Activated effector memory CD4-positive, alpha-beta T cell treated with anti-CD3 and anti-CD28 coated beads, Interleukin-2, amount 50 U/mL, for 16 hours (primary cell): ENCODE measurements around the gene PSG2.
"Not testable (repeated sequence)": the region's sequence is repeated elsewhere in the genome, so short reads cannot be mapped to it uniquely, and the experiment has no call there.

Experiments
- DNase-seq: peaks from one replicate; pipeline ENCODE4 v3.0.0-alpha.2; 2020

Gene PSG2

DNA sequence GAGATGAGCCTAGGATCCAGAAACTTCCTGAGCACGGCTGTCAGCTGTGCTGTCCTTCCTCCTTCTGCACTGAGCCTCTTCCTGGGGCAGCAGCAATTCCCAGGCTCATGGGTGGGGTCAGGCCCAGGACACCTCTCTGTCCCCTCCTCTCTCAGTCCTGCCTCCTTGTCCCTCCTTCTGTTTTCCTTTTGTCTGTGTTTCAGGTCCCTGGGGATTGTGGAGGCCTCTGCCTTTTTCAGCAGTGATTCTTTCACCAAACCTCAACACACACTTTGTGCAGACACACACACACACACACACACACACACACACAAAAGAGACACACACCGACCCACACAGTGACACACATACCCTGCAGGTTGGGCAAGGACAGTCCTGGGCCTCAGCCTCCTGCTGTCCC is at the start of gene PSG2:
TSS of gene PSG2 (minus strand) at position 101 of the 400 bp plus-strand sequence. CDS start 132 bp downstream, outside the sequence.
- DNase-seq = not testable (repeated sequence)

GRCh38 chr19:43131281-43131842 is 48.9 kb upstream of the PSG2 start:
- not testable (repeated sequence) for DNase-seq

GRCh38 chr19:43129197-43129596 is 46.7 kb upstream of the PSG2 start:
- DNase-seq = not testable (repeated sequence)

GRCh38 chr19:43127336-43127735 is 44.8 kb upstream of the PSG2 start:
- not testable (repeated sequence) for DNase-seq

DNA sequence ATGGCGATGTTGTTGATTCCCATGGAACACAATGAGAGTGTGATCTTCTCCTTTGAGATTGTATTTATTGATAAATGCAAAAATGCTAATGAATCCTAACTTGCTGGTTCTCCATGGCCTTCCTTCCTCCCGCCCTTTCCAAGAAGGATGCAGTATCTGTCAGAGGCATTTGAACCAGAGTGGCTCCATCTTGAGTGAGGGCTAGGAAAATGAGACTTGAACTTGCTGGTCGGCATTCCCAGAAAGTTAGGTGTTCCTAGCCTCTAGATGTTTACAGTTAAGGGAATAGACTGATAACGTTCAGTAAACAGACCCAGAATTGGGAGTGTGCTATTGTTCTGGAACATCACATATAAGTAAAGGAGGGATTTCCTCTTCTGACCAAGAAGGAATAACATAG is 44.2 kb upstream of the PSG2 start:
- no peak for DNase-seq

DNA sequence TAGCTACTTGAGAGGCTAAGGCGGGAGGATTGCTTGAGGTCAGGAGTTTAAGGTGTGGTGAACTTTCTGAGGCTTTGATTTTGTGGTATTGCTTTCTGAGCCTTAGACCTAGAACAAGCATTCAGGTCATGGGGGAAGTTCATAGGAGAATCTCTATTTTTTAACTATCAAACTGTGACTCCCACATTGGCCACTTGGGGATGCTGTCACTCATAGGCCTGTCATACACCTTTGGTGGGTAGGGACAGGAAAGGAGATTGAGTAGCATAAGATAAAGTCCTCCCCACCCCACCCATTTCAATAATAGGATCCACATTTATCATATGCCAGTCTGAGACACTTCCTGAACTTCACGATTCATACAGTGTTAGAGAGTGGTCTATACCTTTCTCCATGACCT is 41.9 kb upstream of the PSG2 start:
- DNase-seq = no peak

DNA sequence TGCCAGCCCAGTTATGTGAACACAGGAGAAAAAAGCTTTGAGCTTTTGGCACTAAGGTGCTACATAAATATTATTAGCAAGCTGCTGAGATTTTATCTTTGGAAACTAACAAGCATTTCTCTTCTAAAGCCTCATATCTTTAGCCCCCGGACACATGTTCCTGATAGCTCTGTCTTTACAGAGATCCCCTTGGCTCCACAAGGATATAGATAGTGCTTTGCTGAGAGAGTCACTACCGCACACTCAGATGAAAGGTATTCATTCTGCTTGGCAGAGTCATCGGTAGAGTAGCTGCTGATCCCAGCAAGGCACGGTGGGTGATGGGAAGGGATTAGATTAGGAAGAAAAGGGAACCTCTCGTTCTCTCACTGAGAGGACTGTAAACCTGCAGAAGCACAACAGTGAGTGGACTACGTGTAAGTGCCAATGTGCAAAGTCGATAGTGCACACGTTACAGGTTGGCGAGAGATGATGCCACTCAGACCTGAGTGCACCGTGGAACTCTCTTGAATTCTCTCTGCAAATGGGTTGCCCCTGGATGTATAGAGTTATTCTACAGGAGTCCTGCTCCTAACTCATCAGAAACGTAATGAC is 38.0 kb upstream of the PSG2 start:
- not testable (repeated sequence) for DNase-seq

DNA sequence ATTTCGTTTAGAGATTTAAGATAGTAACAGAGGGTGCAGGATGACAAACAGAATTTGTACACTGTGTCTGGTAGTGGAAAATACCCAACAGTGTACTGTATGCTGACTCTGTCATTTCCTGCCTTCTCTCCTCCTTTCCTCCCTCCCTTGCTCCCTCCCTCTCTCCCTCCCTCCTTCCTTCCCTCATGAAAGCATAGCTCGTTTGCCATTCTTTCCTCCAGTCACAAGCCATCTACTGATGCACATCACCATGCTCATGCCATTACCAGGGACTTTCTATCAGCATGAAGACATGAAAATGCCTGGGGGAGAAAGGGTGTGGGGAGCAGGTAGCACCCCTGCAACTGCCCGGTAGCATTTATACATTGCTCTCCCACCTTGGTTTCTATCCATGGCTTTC is 37.0 kb upstream of the PSG2 start:
- DNase-seq = not testable (repeated sequence)

- not testable (repeated sequence) for DNase-seq
Measured at GRCh38 chr19:43116421-43116820, 33.9 kb upstream of the PSG2 start.

DNA sequence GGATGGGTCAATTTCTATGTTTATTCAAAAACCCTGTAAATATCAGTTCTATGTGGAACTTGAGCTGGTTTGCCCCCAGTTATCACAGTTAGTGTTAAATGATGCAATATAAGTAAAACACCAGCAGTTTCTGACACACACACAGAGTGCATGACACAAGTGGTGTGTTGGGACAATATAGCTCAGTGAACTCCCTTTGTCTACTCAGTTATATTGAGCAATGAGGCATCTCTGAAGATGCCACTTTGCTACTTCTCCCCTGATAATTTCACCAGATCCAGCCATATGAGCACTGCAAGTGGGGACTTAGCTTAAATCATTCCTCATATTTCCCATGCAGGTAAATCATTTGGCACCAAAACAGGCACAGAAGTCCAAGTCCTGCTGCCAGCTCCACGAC is 33.0 kb upstream of the PSG2 start:
- not testable (repeated sequence) for DNase-seq

GRCh38 chr19:43115064-43115463 is 32.6 kb upstream of the PSG2 start:
- DNase-seq = not testable (repeated sequence)

DNA sequence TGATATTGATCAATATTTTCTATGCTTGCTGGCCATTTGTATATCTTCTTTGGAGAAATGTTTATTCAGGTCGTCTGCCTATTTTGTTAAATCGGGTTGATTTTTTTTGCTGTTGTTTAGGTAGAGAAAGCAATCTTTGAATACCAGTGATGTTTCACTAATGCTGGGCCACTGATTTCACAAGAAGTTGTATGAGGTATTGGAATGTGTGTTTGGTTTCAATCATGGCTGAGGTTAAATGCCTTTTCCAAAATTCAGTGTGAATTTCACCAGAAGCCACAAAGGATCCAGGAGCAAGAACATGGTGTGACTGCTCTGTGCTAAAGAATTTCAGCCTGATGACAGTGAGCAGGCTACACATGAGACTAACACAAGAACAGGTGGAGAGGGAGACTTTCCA is 32.1 kb upstream of the PSG2 start:
- not testable (repeated sequence) for DNase-seq

DNA sequence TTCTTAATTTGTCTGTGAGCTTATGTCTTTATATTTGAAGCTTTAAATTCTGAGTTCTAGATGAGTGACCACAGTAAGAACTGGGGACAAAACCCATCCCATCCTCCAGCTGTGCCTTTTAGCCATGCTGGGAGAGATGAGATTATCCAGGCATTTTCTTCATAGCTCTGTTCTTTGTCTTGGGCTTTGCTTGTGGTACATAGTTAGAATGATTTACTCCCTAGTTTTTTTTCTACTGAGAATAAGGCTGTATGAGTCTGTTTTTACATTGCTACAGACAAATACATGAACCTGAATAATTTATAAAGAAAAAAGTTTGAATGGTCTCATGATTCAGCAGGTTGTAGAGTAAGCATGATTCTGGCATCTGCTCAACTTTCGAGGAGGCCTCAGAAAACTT is 24.9 kb upstream of the PSG2 start:
- DNase-seq = not testable (repeated sequence)

GRCh38 chr19:43105496-43105895 is 23.0 kb upstream of the PSG2 start:
- no peak for DNase-seq

DNA sequence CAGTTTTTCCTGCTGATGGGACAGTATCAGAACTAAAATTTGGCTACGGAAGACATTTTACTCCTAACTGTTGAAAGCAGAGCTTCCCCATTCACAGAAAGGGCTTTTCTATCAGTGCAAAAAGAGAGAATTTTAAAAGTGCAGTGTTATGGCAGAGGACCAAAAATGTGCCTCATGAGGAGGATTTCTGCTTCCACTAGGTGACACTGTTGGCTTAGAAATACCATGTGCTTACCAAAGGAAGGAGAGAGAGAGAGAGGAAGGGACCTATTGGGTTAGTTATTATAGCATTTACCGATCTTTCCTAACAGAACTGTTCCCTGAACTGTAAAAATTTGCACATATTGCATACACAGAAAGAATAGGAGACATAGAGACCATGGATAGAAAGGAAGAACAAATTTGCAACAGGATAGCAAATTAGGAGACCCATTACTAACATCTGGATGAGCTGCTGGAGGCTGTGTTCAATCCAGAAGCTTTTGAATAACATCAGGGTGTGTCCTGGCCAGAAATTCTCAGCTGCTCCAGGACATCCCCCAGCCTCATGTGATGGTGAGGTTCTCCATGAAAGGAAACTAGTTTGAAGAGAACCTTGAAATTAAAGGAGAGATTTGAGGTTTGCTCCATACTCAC is 21.8 kb upstream of the PSG2 start:
- not testable (repeated sequence) for DNase-seq

DNA sequence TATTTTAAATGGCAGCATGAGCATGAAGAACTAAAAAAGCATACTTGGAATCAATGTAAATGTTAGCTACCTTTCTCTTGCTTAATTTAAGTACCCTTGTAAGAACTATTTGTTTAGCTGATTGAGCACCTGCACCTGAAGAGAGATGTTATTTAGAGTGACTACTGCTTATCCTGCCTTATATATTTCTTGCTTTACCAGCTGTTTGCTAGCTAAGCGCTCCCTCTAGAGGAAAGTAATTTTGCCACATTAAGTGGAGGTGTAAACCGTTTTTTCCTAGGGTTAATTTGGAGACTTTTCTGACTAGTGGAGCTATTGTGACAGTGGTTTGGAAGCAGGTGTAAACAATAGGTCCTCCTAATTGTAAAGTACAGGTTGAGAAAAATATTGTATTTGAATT is 19.4 kb upstream of the PSG2 start:
- no peak for DNase-seq

- not testable (repeated sequence) for DNase-seq
Measured at GRCh38 chr19:43098416-43098815, 15.9 kb upstream of the PSG2 start.

DNA sequence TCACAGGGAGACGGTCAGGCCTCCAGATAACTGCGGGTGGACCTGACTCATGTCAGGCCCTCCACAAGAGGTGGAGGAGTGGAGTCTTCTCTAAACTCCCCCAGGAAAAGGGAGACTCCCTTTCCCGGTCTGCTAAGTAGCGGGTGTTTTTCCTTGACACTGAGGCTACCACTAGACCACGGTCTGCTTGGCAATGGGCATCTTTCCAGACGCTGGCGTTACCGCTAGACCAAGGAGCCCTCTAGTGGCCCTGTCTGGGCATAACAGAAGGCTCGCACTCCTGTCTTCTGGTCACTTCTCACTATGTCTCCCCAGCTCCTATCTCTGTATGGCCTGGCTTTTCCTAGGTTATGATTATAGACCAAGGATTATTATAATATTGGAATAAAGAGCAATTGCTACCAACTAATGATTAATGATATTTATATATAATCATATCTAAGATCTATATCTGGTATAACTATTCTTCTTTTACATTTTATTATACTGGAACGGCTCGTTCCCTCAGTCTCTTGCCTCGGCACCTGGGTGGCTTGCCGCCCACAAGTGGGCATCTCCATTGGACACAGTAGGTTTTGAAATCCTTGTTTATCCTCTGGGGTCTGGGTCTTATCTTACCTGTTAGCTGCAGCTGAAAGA is 5.3 kb upstream of the PSG2 start:
- DNase-seq = peak; percentile 76

GRCh38 chr19:43085796-43086530 is 3.5 kb upstream of the PSG2 start:
- DNase-seq = not testable (repeated sequence)

DNA sequence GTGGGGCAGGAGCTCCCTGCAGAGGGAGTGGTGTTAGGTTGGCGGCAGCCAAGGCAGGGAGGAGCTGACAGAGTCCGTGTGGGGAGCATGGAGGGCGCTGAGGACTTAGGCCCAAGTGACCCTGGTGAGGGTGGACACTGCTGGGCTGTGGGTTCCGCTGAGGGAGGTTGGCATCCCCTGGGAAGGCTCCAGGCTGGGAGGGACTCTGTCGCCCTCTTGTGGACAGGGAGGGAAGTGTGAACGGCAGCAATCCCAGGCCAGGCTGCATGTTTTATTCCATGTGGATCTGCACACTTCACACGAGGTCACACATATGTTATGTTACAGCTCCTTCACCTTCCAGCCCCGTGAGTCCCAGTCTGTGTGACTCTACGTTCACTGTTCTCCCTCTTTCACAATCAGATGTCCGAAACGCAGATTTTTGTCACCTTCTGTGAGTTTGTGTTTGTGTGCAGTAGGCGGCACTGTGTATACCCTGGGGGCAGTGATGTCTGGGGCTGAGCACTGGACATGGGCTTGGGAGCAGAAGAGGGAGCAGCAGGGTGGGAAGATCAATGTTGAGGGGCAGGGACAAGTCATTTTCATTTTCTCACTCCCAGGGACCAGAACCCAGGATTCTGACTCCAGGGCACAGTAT is 1.8 kb upstream of the PSG2 start:
- peak; percentile 68 for DNase-seq

DNA sequence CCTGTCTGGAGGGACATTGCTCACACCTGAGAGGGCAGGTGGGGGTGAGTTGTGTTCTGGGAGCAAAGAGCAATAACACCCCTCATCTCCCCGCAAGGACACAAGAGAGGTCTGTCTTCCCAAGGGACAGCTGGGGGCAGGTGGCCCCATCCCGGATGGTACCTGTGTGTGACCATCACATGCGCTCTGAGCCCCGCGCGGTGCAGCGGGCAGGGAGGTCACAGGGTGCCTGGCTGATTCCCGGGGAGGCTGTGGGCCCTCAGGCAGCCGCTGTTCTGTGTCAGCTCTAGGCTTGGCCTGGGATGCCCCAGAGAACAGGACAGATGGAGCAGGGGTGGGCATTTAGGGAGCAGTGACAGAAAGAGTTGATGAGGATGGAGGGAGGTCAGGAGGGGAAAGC is 1.2 kb upstream of the PSG2 start:
- DNase-seq = not testable (repeated sequence)

GRCh38 chr19:43078311-43078710 is 4.2 kb downstream of the PSG2 start:
- no peak for DNase-seq

GRCh38 chr19:43077881-43078280 is 4.6 kb downstream of the PSG2 start:
- not testable (repeated sequence) for DNase-seq
